Subcutaneous abdominal adipose tissue (tissue), 5 donors: Measurements from ENCODE around the gene FOXA1.

Experiments used
- H3K27ac ChIP-seq: one replicate; pipeline ENCODE4 v1.7.0; 2013; ENCODE audit warnings: low read depth, mild to moderate bottlenecking, inconsistent platforms, low read length, moderate library complexity
- H3K27me3 ChIP-seq, 5 donors: one replicate each; pipeline ENCODE4 v1.7.0; 2013; ENCODE audit warnings: low read length in 5 of 5, inconsistent platforms in 1 of 5; ENCODE audit not compliant: control insufficient read depth in 5 of 5, insufficient read depth in 4 of 5
- H3K36me3 ChIP-seq, 5 donors: one replicate each; pipeline ENCODE4 v1.7.0; 2013; ENCODE audit warnings: low read length in 5 of 5; ENCODE audit not compliant: control insufficient read depth in 5 of 5, insufficient read depth in 5 of 5
- H3K4me1 ChIP-seq, 5 donors: one replicate each; pipeline ENCODE4 v1.7.0; 2013; ENCODE audit warnings: low read length in 5 of 5, mild to moderate bottlenecking in 3 of 5, moderate library complexity in 1 of 5; ENCODE audit not compliant: control insufficient read depth in 5 of 5, insufficient read depth in 5 of 5
- H3K4me3 ChIP-seq, 5 donors: one replicate each; pipeline ENCODE4 v1.7.0; 2013; ENCODE audit warnings: low read length in 5 of 5, low read depth in 1 of 5
- H3K9ac ChIP-seq, 5 donors: one replicate each; pipeline ENCODE4 v1.7.0; 2013; ENCODE audit warnings: low read length in 5 of 5, mild to moderate bottlenecking in 4 of 5, moderate library complexity in 3 of 5
- H3K9me3 ChIP-seq, 5 donors: one replicate each; pipeline ENCODE4 v1.7.0; 2013; ENCODE audit warnings: low read length in 5 of 5; ENCODE audit not compliant: control insufficient read depth in 5 of 5
- donor health status: healthy.
- donor health status: healthy.
- donor health status: healthy.
- donor health status: healthy.
- donor health status: healthy.

FOXA1 gene

DNA sequence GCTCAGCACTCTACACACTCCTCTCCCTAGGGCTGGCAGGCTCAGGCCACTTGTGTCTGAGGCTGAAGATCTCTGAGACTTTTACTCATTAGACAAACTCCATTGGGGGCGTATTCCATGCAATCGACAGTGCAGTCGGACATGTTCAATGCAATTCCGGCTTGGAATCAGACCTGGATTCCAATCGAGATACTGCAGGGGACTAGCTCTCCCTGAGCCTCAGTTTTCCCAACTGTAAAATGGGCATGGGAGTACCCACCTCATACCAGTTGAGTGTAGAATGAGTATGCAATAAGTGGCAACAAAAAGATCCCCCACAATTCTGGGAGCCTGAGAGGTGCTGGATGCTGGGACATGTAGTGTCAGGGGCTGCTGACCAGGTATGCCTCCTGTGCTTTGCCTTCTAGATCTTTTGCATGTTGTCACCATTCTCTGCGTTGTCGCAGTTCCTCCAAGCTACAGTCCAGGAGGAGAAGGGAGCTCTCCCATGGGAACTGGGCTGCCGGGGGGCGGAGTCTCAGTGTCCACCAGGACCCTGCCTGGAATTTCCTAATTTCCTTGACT lies 8.7 kb upstream of the FOXA1 start:
- H3K9me3 ChIP-seq: no peaks in the 10 kb centered on the region
- H3K27ac ChIP-seq: no peak overlapping the region
- H3K9ac ChIP-seq: no peak overlapping the region
- H3K4me3 ChIP-seq: no peak overlapping the region
- H3K4me1 ChIP-seq: peaks cover 0 to 15% (median 14%) of the 10 kb centered on the region in 5 donors
- H3K36me3 ChIP-seq: no peaks in the 10 kb centered on the region
- peaks cover 50 to 73% (median 63%) of the 10 kb centered on the region in 5 donors for H3K27me3 ChIP-seq

GRCh38 chr14:37602605-37603453 lies 7.8 kb upstream of the FOXA1 start:
- no peak overlapping the region for H3K9ac ChIP-seq
- no peak overlapping the region for H3K27ac ChIP-seq

GRCh38 chr14:37601865-37602264 lies 6.8 kb upstream of the FOXA1 start:
- Histone ChIP-seq H3K27me3 (peaks cover 64 to 92% (median 81%) of the 10 kb centered on the region in 5 donors), H3K27ac (no peak overlapping the region), H3K9me3 (no peaks in the 10 kb centered on the region), H3K9ac (no peak overlapping the region), H3K4me3 (no peak overlapping the region), H3K4me1 (peaks cover 2 to 28% (median 27%) of the 10 kb centered on the region in 5 donors), H3K36me3 (no peaks in the 10 kb centered on the region)

More at GRCh38 chr14:37602605-37603453, 7.8 kb upstream of the FOXA1 start:
- Histone ChIP-seq H3K9me3 (no peaks in the 10 kb centered on the region), H3K4me3 (no peak overlapping the region), H3K36me3 (no peaks in the 10 kb centered on the region), H3K4me1 (peaks cover 2 to 24% (median 23%) of the 10 kb centered on the region in 5 donors), H3K27me3 (peaks cover 60 to 82% (median 72%) of the 10 kb centered on the region in 5 donors)

DNA sequence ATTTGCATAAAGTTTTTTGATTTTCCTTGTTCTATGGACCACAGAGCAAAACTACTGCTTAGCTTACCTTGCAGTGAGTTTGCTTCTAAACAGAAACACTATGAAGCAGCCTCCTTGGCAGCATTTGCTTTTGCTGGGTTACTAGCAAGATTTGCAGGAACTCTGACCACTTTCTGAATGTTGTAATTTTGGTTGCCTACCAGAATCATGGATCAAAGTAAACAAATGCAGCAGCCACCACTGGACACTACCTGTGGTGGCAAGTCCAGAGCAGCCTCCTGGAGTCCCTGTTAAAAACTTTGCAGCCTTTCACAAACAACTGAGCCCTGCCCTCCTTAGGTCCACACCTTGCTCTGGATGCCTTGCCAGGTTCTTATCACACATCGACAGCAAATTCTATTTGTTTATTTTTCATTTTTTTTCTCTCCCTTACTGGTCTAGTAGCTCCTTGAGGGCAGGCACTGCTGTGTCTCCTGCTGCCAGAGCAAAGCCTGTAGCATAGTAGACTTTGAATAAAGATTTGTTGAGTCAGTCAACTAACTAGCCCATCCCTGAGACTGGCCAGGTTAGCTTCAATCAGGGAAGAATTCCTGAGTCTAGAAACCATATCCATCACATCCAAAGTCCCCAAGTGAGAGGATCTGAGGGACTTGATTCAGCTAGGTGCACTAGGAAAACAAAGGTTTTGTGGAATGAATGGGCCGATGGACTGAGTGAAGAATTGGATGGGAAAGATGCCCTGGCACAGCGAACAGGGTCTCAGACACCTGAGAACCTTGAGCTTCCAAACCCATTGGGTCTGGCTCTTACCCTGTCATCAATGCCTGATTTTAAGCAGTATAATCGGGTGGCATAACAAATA lies 6.1 kb upstream of the FOXA1 start:
- H3K9me3 ChIP-seq: no peaks in the 10 kb centered on the region
- no peak overlapping the region for H3K9ac ChIP-seq
- H3K4me1 ChIP-seq: peaks cover 2 to 31% (median 28%) of the 10 kb centered on the region in 5 donors
- peaks cover 66 to 94% (median 83%) of the 10 kb centered on the region in 5 donors for H3K27me3 ChIP-seq
- no peak overlapping the region for H3K27ac ChIP-seq
- H3K4me3 ChIP-seq: no peak overlapping the region
- no peaks in the 10 kb centered on the region for H3K36me3 ChIP-seq

GRCh38 chr14:37599507-37600368 lies 4.7 kb upstream of the FOXA1 start:
- H3K9ac ChIP-seq: no peak overlapping the region
- H3K9me3 ChIP-seq: no peaks in the 10 kb centered on the region
- H3K27ac ChIP-seq: no peak overlapping the region
- H3K27me3 ChIP-seq: peaks cover 66 to 89% (median 86%) of the 10 kb centered on the region in 5 donors
- no peaks in the 10 kb centered on the region for H3K36me3 ChIP-seq
- H3K4me1 ChIP-seq: peaks cover 2 to 41% (median 35%) of the 10 kb centered on the region in 5 donors
- peak overlapping the region in 3 of 5 donors; percentile 12 to 39 (median 27) for H3K4me3 ChIP-seq

- Histone ChIP-seq H3K4me3 (peak overlapping the region in 3 of 5 donors; percentile 24 to 65 (median 61)), H3K27ac (no peak overlapping the region), H3K9me3 (no peaks in the 10 kb centered on the region), H3K9ac (no peak overlapping the region), H3K4me1 (peaks cover 2 to 49% (median 40%) of the 10 kb centered on the region in 5 donors), H3K36me3 (no peaks in the 10 kb centered on the region), H3K27me3 (peaks cover 64 to 85% (median 79%) of the 10 kb centered on the region in 5 donors)
Measured at GRCh38 chr14:37598747-37599506, 3.9 kb upstream of the FOXA1 start.

DNA sequence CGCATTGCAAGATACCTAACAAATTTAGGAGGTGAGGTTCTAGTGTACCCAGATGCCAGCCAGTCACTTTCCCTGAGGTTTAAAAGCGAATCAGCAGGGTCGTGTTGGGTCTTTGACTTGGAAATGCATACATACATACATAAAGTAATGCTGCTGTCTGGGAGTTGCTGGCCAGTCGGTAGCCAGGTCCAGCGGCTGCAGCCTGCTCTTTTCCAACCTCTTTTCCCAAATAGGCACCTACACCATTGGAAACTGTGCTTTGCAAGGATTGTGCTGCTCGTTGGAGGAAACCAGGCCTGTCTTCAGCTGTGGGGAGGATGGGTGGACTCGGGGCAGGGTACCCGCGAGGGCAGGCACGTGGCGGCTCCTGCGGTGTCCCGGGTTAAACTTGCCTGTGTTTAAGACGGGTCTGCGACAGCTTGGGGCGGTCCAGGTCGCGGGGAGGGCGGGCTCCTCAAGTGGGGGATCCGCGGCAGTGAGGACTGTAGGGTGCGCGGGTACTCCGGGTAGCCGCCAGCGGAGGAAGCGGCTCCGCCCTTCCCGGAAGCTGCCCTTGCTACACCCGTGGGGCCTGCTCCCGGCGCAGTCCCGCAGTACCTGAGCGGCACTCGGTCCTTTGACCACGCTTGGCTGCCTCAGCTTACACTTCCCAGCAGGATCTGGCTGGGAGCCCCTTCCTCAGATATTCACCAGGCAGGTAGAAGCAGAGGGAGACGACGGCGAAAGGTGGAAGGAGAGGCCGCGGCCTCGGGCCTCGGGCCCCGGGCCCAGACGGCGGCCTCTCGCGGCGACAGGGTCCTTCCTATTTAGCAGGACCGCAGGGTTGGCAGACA lies 3.1 kb upstream of the FOXA1 start:
- Histone ChIP-seq H3K27me3 (peaks cover 62 to 84% (median 77%) of the 10 kb centered on the region in 5 donors), H3K9ac (no peak overlapping the region), H3K4me1 (peaks cover 2 to 49% (median 41%) of the 10 kb centered on the region in 5 donors), H3K4me3 (peak overlapping the region in 4 of 5 donors; percentile 24 to 65 (median 46)), H3K9me3 (no peaks in the 10 kb centered on the region), H3K27ac (no peak overlapping the region), H3K36me3 (no peaks in the 10 kb centered on the region)

GRCh38 chr14:37597538-37597913 lies 2.5 kb upstream of the FOXA1 start:
- no peak overlapping the region for H3K9ac ChIP-seq
- peaks cover 2 to 49% (median 41%) of the 10 kb centered on the region in 5 donors for H3K4me1 ChIP-seq
- peaks cover 63 to 84% (median 77%) of the 10 kb centered on the region in 5 donors for H3K27me3 ChIP-seq

More at GRCh38 chr14:37597538-37597913, 2.5 kb upstream of the FOXA1 start:
- no peak overlapping the region for H3K27ac ChIP-seq
- H3K36me3 ChIP-seq: no peaks in the 10 kb centered on the region
- no peaks in the 10 kb centered on the region for H3K9me3 ChIP-seq
- H3K4me3 ChIP-seq: no peak overlapping the region
